Globus pallidus (tissue), 1 donor: ENCODE data around the gene TUBGCP5.

ENCODE experiments used
- DNase-seq: peaks from one replicate; pipeline ENCODE4 v3.0.0-alpha.2; 2015; ENCODE audit warnings: low spot score

TUBGCP5 gene

DNA sequence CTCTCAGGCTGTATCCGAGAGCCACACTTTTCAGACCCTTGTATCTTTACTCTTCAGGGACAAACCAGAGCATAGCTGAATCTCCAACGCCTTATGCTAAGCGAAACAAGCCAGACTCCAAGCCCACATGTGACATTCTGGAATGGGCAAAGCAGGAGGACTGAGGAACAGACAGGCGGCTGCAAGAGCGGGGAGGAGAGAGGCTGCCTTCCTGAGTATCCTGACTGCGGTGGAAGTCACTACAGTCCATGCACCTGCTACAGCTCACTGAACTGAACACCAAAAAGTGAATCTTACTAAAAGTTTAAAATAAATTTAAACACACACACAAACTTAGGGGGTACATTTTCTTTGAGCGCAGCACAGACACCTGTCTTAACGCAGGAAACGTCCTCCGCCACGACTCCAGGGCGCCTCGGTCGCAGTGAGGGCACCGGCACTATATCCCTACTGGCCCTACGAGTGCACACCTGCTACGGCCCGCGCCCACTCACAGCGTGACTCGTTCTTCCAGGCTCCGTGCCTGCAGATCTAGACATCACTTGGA, 60.6 kb downstream of the TUBGCP5 start:
- no peak for DNase-seq

DNA sequence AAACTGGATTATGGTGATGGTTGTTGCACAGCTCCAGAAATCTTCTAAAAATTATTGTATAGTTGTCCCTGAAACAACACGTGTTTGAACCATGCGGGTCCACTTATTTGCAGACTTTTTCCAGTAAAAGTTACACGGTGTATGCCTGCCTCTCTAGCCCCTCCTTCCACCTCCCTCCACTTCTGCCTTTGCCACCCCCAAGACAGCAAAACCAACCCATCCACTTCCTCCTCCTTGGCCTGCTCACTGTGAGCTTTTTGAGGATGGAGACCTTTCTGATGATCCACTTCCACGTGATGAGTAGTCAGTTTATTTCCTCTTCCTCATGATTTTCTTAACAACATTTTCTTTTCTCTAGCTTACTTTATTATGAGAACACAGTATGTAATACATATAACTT, 64.6 kb downstream of the TUBGCP5 start:
- DNase-seq: no peak

DNA sequence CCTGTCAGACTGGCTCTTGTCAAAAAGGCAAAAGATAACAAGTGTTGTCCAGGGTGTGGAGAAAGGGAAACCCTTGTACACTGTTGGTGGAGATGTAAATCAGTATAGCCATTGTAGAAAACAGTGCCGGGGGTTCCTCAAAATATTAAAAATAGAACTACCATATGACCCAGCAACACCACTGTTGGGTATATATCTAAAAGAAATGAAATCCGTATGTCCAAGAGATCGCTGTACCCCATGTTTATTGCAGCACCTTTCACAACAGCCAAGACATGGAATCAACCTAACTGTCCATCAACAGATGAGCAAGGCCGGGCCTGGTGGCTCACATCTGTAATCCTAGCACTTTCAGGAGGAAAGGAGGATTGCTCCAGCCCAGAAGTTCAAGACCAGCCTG, 65.4 kb downstream of the TUBGCP5 start:
- no peak for DNase-seq

DNA sequence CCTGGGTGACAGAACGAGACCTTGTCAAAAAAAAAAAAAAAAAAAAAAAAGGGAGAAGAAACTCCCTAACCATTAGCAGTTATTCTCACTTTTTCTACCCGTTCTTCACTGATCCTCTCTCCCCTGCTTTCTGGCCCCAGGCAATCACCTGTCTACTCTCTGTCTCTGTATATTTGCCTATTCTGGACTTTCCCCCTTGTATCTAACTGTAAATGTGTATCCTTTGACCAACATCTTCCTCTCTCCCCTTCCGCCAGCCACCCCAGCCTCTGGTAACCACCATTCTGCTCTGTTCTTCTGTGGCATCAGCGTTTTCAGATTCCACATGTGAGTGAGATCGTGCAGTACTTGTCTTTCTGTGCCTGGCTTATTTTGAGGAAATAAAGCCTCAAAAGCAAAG, 66.1 kb downstream of the TUBGCP5 start:
- no peak for DNase-seq

DNA sequence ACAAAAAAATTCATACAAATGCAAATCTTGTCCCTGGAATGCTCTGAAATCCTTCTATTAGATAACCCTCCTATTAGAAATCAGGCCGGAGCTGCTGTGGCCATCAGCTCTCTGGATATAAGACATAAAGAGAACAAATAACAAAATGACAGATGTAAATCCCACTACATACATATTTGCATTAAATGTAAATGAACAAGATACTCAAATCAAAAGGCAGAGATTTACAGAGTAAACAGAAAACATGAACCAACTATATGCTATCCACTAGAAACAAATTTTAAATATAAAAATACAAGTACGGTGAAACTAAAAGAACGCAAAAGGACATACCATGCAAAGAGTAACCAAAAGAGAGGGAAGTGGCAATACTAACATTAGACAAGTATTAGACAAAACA, 69.9 kb downstream of the TUBGCP5 start:
- DNase-seq: no peak

DNA sequence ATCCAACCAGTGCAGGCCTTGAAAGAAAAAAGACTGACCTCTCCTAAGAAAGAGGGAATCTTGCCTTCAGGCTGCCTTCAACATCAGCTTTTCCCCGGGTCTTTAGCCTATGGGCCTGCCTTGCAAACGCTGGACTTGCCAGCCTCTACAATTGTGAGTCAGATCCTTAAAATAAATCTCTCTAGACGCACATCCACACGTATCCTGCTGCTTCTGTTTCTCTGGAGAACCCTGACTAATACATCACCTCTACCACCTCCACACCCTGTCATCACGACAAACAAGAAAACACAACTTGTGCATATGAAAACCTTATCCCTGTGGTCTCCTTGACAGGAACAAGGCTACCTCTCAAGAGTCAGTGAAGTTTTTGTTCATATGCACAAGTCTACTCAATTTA, 71.0 kb downstream of the TUBGCP5 start:
- no peak for DNase-seq

DNA sequence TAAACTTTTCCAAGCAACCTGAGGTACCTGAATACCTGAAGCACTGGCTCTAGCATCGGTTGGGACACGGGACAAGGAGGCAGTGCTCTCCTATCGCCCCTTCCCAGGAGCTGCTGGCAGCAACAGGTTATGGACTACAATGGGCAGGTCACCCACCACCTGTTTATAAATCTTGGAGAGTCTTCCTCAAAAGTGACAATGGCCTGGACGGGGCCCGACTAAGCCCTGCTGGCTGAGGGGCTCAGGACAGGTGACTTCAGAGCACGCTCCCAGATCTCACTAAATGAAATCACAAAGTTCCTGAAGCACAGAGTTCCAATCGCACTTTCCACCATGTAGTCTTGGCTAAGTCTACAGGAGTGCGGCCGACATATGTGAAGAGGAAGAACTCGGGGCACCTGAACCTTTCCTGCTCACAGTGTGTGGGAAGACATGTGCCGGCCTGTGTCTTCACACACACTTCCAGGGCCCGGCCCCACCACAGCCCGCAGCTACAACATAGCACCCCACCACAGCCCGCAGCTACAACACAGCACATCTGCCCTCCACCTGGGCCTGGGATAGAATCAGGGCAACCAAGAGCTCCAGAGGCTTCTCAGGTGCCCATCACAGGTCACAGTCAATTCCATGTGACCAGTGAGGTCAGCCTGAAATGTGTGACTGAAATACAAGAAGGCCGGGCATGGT, 72.1 kb downstream of the TUBGCP5 start:
- no peak for DNase-seq

DNA sequence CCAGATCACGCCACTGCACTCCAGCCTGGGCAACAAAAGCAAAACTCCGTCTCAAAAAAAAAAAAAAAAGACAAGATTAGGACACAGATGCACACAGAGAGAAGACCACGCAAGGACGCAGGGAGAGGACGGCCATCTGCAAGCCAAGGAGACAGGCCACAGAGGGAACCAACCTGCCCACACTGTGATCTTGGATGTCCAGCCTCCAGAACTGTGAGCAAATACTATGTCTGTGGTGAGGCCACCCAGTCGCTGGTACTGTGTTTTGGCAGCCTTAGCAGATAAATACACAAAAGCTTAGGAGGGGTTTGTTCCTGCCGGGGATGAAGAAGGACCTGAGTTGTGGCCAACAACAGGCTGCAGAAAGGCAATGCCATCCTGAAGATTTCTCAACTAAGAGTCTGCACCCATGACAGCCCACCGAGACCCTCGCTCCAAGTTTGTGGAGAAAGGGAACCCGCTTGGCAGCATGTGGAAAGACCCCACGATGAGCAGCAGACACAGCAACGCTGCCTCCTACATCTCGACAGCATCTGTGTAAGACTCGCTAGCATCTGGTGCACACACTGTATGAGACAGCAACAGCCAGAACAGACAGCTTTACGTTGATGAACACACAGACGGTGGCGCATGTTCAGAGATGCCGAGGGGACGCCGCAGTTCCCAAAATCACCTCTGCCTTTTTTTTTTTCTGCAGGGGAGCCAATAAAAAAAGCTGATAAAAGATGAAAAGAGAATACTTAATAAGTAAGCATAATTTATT, 72.9 kb downstream of the TUBGCP5 start:
- DNase-seq: no peak

DNA sequence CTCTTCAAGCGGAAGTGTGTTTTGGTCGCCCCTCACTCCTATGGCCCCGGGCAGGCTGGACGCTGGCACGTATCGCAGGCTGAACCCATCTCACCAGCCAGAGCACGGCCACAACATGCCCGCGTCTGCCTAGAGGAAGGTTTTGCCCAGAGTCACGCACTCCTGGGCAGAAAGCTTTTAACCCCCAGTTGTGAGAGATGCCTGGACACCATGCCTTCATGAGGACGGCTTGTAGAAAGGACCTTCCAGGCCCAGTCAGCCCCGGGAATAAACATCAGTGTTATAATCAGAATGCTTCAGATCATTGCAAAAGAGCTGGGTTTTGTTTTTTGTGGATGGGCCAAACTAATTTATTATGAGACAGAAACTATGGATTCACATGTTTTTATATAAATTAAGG, 75.7 kb downstream of the TUBGCP5 start:
- no peak for DNase-seq

DNA sequence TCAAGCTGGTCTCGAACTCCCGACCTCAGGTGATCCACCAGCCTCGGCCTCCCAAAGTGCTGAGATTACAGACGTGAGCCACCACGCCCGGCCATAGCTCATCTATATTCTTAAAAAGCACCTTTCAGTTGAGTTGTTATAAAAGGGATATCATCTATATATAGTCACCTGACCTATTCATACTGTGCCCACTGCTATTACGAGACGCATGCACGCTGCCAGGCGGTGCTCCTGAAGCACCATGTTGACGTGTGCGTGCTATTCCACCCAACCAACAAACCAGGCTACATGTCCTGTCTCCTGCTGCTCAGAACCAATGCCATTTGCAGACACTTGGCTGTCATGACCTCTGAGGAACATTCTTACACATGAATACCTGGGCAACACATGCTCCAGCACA, 76.8 kb downstream of the TUBGCP5 start:
- no peak for DNase-seq

DNA sequence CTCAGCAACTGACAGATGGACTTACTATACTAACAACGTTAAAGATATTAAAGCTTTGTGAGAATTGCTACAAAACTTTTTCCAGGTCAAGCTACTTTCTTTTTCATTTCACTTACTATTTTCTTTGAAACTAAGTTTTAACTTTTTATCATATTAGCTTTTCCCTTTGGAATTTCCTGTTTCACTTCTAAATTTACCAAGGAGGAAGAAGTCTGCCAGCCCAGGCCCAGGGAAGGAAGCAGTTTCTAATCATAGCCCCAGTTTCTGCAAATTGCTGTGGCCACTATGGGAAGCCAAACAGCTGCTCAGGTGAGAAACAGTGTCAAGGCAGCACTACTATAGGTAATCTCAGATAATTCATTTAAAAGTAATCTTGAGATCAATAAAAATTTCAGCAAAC, 77.6 kb downstream of the TUBGCP5 start:
- no peak for DNase-seq

DNA sequence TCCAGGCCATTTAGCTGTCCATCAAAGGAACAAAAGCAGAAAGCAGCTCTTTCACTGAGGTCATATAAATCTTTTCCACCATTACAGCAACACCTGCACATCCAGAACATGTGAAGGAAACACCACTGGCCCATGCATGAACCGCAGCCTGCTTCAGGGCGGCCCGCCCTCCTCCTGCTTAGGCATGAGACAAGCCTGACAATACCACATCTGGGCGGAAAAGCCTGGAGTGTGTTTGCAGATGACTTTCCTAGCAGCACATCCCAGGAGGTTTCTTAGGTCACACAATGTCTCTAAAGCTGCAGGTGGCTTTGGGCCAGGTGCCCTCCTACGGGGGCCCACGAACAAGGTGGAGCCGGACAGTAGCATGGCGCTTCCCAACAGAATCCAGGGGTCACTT, 78.8 kb downstream of the TUBGCP5 start:
- no peak for DNase-seq

DNA sequence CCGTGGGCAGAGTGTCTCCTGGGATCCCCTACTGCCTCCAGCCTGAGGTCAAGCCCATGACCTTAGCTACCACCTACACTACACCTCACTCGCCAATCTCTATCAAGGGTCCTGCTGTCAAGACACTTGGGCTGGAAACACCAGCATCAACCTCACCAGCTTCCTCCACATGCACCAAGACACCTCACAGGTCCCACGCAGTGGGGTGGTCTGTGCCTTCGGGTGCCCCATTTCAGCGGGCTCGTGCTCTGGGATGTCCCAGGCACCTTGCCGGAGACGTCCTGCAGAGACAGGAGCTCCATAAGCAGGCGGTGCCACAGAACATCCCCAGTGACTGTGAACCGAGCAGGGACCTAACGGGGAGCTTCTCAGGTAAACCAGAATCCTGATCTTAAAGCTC, 79.2 kb downstream of the TUBGCP5 start:
- DNase-seq: no peak

DNA sequence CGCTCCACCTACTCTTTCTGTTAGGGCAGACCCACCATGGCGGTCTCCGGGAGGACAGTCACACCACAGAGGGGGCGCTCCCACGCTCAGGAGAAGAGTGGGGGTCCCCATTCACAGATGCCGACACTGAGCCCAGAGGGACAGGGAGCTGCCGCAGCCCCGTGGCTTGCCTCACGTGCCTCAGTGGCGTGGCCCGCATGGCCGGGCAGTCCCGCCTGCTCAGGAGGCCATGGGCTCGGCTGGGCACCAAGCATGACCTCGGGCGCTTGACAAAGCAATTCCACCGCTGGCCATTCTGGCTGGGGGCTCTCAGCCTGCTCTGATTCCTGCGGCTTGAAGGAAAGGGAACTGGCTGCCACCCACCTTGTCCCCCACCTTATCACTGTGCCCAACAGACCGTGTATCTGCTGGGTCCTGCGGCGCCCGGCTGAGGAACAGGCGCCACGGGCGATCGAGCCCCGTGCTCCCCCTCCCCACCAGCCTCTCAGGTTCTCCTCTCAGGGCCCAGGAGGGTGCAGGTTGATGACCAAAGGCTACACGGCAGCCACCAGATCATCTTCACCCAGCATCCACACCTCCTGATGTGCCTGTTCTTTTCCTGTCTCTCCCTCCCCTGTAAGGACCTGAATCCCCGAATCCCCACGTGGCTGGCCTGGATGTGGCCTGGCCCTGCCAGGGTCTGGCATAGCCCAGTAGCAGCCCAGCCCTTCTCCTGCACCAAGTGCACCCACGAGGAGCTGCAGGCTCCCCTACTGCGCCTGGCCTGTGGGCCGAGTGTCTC, 79.9 kb downstream of the TUBGCP5 start:
- no peak for DNase-seq

DNA sequence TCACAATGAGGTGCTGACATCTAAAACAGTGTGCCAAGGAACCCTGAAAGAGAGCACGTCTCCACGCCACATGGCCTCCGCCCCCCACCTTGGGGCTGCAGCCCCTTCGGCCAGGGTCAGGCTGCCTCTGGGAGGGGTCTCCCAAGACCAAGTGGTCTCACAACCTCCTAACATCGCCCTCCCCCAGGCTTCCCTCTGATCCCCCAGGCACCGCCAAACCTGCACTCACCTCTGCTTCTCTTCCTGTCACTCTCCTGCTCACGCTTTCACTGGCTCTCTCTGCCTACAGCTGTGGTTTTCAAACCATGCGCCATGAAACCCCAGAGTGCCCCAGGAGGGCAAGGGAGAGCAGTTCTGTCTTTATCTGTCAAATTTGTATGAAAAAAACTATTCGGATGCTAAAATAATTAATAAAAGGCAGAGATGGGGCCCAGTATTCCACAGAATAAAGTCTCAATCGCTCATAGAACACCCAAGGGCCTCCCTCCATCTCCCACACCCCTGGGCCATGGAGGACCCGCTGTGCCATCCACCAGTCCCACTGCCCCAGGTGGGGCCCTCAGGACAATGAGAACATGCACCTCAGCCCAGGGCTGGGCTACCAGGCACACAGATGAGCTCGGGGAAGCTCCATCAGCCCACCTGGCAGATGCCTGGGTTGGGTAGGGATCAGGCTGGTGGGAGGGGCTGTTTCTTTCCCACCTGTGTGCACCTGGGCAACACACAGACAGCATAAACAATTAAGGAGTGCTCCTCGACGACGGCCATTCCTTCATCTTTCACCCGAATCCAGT, 80.7 kb downstream of the TUBGCP5 start:
- no peak for DNase-seq

DNA sequence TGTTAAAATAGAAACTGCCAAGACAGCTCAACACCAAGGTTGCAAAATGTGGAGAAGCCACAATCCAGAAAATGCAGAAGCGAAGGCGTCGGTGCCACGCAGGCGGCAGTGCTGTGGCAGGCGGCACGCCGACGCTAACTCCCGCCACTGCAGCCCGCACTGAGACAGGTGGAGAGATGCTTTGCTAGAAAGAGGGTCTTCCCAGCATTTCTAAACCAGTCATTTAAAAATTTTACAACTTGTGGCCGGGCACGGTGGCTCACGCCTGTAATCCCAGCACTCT, 82.5 kb downstream of the TUBGCP5 start:
- no peak for DNase-seq

DNA sequence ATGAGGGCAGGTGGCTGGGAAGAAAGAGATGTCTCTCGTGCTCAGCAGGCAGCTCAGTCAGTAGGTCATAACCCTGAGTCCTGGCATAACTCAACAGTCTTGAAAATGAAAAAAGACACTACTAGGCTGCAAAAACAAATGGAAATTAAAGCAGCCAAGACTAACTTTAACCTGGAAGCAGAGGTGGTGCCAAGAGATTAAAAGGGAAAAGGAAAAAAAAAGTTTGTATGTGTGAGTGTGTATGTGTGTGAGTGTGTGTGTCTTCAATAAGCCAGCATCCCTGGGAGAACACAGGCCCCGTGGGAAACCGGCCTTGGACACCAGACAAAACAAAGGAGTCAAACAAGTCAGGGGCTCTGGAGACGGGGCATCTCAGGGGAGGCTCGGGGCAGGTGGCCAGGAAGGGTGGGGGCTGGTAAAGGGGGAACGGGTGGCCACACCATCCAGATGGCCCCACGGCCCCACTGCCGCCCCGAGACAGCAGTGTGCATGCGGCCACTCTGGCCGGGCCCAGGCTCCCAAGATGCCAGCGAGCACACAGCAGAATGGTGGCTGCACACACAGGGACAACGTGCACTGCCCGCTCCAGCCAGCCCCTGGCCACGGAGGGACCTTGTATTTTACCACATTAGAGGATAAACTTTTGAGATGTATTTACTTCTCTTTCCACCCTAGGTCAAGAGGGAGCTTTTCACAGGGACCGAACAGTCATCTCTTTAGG, 83.0 kb downstream of the TUBGCP5 start:
- DNase-seq: peak; percentile 50

DNA sequence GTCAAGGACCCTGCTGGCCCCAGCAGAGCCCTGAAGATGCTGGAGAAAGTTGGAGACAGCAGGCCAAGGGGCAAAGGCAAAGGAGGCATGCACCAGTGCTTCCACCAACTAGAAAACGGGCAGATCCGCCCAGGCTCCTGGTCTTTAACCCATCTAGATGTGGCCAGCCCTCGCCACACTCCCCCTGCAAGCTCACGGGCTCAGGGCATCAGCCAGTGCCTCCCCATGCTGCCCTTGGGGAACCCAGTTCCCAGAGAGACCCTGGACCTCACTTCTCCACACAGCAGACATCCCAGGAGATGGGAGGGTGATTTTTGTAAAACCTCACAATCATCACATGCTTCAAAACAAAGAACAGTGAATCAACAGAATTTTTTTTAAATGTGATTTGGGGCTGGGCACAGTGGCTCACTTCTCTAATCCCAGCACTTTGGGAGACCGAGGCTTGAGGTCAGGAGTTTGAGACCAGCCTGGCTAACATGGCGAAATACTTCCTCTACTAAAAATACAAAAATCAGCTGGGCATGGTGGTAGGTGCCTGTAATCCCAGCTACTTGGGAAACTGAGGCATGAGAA, 83.7 kb downstream of the TUBGCP5 start:
- DNase-seq: no peak

DNA sequence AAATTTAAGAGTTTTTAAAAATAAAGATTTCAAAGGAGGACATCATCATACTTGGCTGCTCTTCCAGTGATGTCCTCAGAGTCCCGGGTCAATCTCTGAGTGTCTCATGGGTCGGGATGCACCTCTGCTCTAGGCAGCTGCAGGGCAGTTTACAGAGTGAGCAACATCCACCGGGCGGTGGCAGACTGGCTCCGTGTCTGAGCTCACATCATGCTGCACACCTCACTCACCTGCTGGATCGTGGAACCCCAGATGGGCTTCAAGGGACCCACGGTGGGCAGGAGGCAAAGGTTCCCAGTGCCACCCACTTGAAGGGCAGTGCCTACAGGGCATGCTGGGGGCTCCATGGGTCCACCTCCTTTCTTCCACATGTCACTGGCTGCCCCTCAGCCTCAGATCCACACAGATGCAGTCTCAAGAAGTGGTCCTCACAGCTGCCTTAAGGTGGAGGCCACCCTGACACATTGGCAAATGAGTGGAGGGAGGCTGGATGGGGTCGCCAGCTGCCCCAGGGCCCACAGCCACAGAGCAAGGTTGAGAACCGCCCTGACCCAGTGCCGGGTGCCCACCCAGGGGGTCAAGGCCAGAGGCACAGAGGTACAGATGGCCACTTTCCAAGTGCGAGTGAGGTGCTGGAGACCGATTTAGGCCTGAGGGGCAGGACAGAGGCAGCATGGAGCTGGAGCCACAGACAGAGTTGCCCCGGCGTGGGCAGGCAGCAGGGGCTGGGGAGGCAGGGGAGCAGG, 84.4 kb downstream of the TUBGCP5 start:
- no peak for DNase-seq

DNA sequence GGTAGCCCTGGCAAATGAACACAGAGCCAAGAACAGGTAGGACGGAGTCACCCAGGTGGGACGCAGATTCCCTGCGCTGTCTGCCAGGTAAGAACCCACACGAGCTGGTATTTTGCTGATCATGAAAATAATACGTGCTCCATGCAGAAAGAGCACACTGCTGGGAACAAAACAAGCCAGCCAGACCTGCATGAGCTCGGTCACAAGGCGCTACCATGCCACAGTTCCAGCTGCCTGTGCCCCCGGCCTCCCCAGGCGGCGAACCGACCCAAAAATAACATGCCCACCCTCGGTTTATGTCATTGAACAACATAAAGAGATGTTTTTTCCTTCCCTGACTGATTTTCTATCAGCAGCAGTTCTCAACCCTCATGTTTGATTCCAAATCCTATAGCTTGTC, 85.0 kb downstream of the TUBGCP5 start:
- no peak for DNase-seq
